ENCODE measurements around the gene BORCS6.

BORCS6 gene

GRCh38 chr17:8189711-8190477 lies at the start of gene BORCS6:
Gene BORCS6, minus strand, starts transcription at chr17:8190180. Its CDS starts 40 bp downstream, at chr17:8190140.
- peak; percentile 41 for TF ChIP-seq POLR2A (IDR thresholded peaks at IDR 0.05; ENCODE audit: low read depth, low read length)
- DNase-seq (ENCODE audit: insufficient read length, low spot score) (peak; percentile 88), FAIRE-seq (peak; percentile 27)

GRCh38 chr17:8237886-8238285 lies 47.9 kb upstream of the BORCS6 start:
- no peak for TF ChIP-seq POLR2A (IDR thresholded peaks at IDR 0.05; ENCODE audit: low read depth, low read length)
- FAIRE-seq (no peak), DNase-seq (ENCODE audit: insufficient read length, low spot score) (no peak)

GRCh38 chr17:8237175-8237574 lies 47.2 kb upstream of the BORCS6 start:
- no peak for FAIRE-seq
- no peak for DNase-seq (ENCODE audit: insufficient read length, low spot score)
- TF ChIP-seq POLR2A (IDR thresholded peaks at IDR 0.05; ENCODE audit: low read depth, low read length), result no peak

GRCh38 chr17:8235676-8236075 lies 45.7 kb upstream of the BORCS6 start:
- TF ChIP-seq POLR2A (IDR thresholded peaks at IDR 0.05; ENCODE audit: low read depth, low read length), result no peak
- FAIRE-seq (no peak), DNase-seq (ENCODE audit: insufficient read length, low spot score) (no peak)

DNA sequence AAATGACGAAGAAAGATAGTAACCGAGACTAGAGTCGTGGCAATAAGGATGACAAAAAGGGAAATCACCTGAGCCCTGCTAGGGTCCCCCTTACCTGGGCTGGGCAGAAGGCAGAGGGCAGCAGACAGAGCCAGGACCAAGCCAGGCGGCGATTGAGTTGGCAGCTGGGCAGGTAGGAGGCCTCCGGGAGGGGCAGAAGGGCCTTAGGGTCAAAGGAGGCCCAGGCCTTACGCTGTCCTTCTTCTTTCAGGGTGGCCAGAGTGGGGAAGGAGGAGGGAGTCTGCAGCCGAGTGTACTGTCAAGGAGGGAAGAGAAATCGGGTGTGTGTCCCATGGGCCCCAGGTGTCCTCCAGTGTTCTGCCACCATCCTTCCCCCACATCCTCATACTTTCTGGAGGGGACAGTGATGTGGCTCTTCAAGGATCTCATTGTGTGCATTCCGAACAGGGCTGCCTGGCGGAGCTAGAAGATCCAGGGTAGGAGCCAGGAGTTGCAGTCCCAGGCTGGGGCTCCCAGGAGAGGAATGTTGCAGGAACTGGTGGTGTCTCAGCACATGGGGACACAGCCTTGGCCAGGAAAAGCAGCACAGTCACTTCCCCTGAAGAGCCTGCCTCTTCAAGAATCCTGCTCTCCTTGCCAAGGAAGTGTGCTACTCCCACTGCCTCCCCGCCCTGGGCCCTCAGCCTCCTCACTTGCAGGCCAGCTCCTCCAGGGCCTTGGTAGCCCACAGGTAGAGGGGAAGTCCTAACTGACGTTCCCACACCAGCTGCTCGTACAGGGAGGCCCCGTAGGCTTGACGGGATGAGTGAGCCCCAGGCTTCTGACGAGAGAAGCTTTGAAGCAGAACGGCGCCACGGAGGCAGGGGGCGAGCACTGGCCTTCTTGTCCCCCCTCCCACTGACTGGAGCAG lies 44.6 kb upstream of the BORCS6 start:
- no peak for FAIRE-seq
- TF ChIP-seq POLR2A (IDR thresholded peaks at IDR 0.05; ENCODE audit: low read depth, low read length), result no peak
- no peak for DNase-seq (ENCODE audit: insufficient read length, low spot score)

DNA sequence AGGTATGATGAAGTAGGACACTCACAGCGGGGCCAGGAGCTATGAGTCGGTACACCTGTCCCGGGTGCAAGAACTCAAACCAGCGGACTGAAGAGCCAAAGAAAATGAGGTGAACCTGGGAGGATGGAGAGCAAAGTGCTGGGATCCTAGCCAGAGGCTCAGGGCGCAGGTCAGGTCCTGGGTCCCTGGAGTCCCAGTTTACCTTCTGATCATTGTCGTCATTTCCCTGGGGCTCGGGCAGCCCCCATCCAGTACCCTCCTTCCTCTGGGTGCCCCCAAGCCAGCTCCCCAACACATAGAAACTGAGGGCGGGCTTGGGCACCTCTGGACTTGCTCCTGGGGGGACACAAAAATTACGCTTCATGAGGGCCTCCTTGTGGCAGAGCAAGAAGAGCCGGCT lies 41.7 kb upstream of the BORCS6 start:
- TF ChIP-seq POLR2A (IDR thresholded peaks at IDR 0.05; ENCODE audit: low read depth, low read length), result no peak
- FAIRE-seq, result no peak

GRCh38 chr17:8227238-8227581 lies 37.2 kb upstream of the BORCS6 start:
- DNase-seq (ENCODE audit: insufficient read length, low spot score) (no peak), FAIRE-seq (no peak)
- no peak for TF ChIP-seq POLR2A (IDR thresholded peaks at IDR 0.05; ENCODE audit: low read depth, low read length)

More for the DNA sequence above, 41.7 kb upstream of the BORCS6 start:
- no peak for DNase-seq (ENCODE audit: insufficient read length, low spot score)

- FAIRE-seq (no peak), DNase-seq (ENCODE audit: insufficient read length, low spot score) (peak; percentile 59)
- TF ChIP-seq POLR2A (IDR thresholded peaks at IDR 0.05; ENCODE audit: low read depth, low read length), result no peak
These were observed 36.7 kb upstream of the BORCS6 start for GRCh38 chr17:8226536-8227237.

DNA sequence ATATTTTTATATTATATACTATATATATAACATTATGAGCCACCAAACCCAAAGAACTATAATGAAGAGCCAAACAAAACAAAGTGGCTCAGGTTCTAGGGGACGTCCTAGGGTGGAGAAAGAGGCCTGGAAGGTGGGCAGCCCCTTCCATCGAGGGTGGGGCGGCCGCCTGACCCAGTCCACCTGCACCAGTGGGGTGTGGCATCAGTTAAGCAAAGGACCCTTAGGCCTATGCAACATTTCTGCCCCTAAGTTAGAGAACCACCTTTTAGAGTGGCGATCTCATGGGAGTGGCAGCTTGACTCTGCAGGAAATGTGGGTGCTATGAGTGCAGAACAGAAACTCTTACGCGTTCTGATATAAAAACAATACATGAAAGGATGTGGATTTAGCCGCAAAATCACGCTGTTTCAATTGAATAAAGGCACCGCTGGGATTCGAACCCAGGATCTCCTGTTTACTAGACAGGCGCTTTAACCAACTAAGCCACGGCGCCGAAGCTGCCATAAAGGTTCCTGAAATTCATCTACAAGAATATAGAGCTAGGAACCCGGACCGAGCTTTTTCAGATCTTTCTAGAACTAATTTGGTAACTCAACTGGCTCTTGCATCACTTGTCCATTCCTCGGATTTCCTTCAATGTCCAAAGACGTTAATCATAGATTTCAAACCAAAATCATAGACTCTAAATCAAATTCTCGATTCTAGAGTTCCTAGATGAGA lies 36.0 kb upstream of the BORCS6 start:
- DNase-seq (ENCODE audit: insufficient read length, low spot score), result peak; percentile 30
- no peak for TF ChIP-seq POLR2A (IDR thresholded peaks at IDR 0.05; ENCODE audit: low read depth, low read length)
- FAIRE-seq, result no peak

GRCh38 chr17:8224891-8225812 lies 35.2 kb upstream of the BORCS6 start:
- FAIRE-seq (no peak), DNase-seq (ENCODE audit: insufficient read length, low spot score) (no peak)
- TF ChIP-seq POLR2A (IDR thresholded peaks at IDR 0.05; ENCODE audit: low read depth, low read length), result no peak

- no peak for DNase-seq (ENCODE audit: insufficient read length, low spot score)
- FAIRE-seq, result no peak
- TF ChIP-seq POLR2A (IDR thresholded peaks at IDR 0.05; ENCODE audit: low read depth, low read length), result no peak
These were observed 33.6 kb upstream of the BORCS6 start for GRCh38 chr17:8223356-8224126.

Data from H54 (cell line).